ENCODE results near the gene EXOC3. TPM values are rescaled to one million over a fixed set of nuclear protein-coding genes. Genes with fewer than 3 reads are reported as not detected.

The EXOC3 gene
- total and polyA plus RNA-seq, 2 of the 8 experiments (the other 6 are each of a cell fraction or from before 2014, with no cell fraction given) = 14.4 to 30.0 TPM

- no peak overlapping the region for H4K5ac ChIP-seq (ENCODE audit: insufficient read length, low read depth, low read length)
- ChIA-PET CTCF (ENCODE audit: partially characterized antibody) (interaction anchor here (0.6 to 3.1 kb wide), 24 partner anchors 10 to 465 kb away, joined by 3 to 16 read pairs (median 4); partner anchors contain the start of gene AHRR), POLR2A (ENCODE audit: partially characterized antibody) (interaction anchor here (1.0 kb wide), 1 partner anchor 10 kb away, joined by 4 read pairs; no protein-coding TSS in a partner anchor)
- H3K14ac ChIP-seq (ENCODE audit: insufficient read length) = no peak overlapping the region
- no peak overlapping the region for H4K91ac ChIP-seq (replicated peaks; ENCODE audit: insufficient read length, low read length)
- H3K4me1 ChIP-seq (replicated peaks in 1 of 4; ENCODE audit: control insufficient read depth in 3 of 4, insufficient read depth in 4 of 4, low read length in 3 of 4) = no peaks in the 10 kb centered on the region
- no peak overlapping the region for H3K4me3 ChIP-seq (ENCODE audit: extremely low read depth in 1 of 4, insufficient read depth in 2 of 4, low read depth in 3 of 4, low read length in 4 of 4)
- H3K9ac ChIP-seq (replicated peaks in 1 of 4; ENCODE audit: extremely low read depth in 1 of 4, low read depth in 3 of 4, low read length in 3 of 4) = no peak overlapping the region; a peak in 1 of 7 replicates
- no peaks in the 10 kb centered on the region for H3K27me3 ChIP-seq (replicated peaks in 1 of 4; ENCODE audit: control insufficient read depth in 3 of 4, extremely low read depth in 1 of 4, insufficient read depth in 3 of 4, low read length in 3 of 4)
- H2BK120ac ChIP-seq (replicated peaks; ENCODE audit: low read depth, low read length) = no peak overlapping the region
- H2BK12ac ChIP-seq (ENCODE audit: low read depth, low read length) = no peak overlapping the region
- H2BK5ac ChIP-seq (ENCODE audit: low read depth, low read length) = no peak overlapping the region
- H3K18ac ChIP-seq (ENCODE audit: extremely low read depth, low read length) = no peak overlapping the region
- H4K20me1 ChIP-seq (replicated peaks in 1 of 2; ENCODE audit: control insufficient read depth in 1 of 2, insufficient read depth in 2 of 2, low read length in 2 of 2) = peaks cover 0 to 5% of the 10 kb centered on the region in 2 experiments
- H3K36me3 ChIP-seq (ENCODE audit: control insufficient read depth in 2 of 4, insufficient read depth in 4 of 4, low read length in 3 of 4) = no peaks in the 10 kb centered on the region
- FAIRE-seq (no peak), DNase-seq (ENCODE audit: low read depth in 1 of 2, low spot score in 2 of 2) (no peak)
- no peak overlapping the region for H3K23ac ChIP-seq (ENCODE audit: insufficient read length)
- H4K8ac ChIP-seq (ENCODE audit: extremely low read depth, insufficient read depth, low read length) = no peak overlapping the region
- no peak overlapping the region for H2AK5ac ChIP-seq (ENCODE audit: low read depth, low read length)
- H3K4me2 ChIP-seq (ENCODE audit: insufficient read depth in 1 of 2, low read depth in 2 of 2, low read length in 2 of 2) = no peak overlapping the region
- no peaks in the 10 kb centered on the region for H3K9me3 ChIP-seq (ENCODE audit: insufficient read depth in 2 of 2, low read depth in 1 of 2, low read length in 1 of 2)
- H3K56ac ChIP-seq (replicated peaks; ENCODE audit: insufficient read length, low read depth, low read length) = no peak overlapping the region
- H2BK20ac ChIP-seq (ENCODE audit: low read length) = no peak overlapping the region
- H3K27ac ChIP-seq (ENCODE audit: low read depth, low read length) = no peak overlapping the region
- H2BK15ac ChIP-seq (ENCODE audit: low read length) = no peak overlapping the region
- H3K79me1 ChIP-seq (ENCODE audit: low read depth, low read length) = no peaks in the 10 kb centered on the region
- H3K4ac ChIP-seq (replicated peaks; ENCODE audit: insufficient read length, low read depth, low read length) = no peak overlapping the region
- no peaks in the 10 kb centered on the region for H3K79me2 ChIP-seq (ENCODE audit: control insufficient read depth in 1 of 2, insufficient read depth in 2 of 2, low read length in 2 of 2)
- H2AFZ ChIP-seq (ENCODE audit: low read length) = no peak overlapping the region
- WGBS, 2 experiments (ENCODE audit: extremely low coverage in 1 of 2, insufficient coverage in 1 of 2, insufficient read length in 1 of 2, insufficient replicate concordance in 2 of 2, low coverage in 1 of 2, low lambda C conversion rate in 2 of 2, missing lambda C conversion rate in 1 of 2) = 63% methylated on average over 5 of the region's 5 CpGs; no CpG with 5 or more reads in 1 of the 2 experiments
- no peaks in the 10 kb centered on the region for H3K23me2 ChIP-seq (ENCODE audit: low read depth, low read length)
- TF ChIP-seq TEAD4 (IDR thresholded peaks at IDR 0.05; ENCODE audit: low read depth, low read length) = no peak
- TF ChIP-seq HDAC6 (IDR thresholded peaks at IDR 0.05; ENCODE audit: low read depth, low read length) = no peak
- TF ChIP-seq CEBPB (IDR thresholded peaks at IDR 0.05; ENCODE audit: low read depth, low read length) = no peak
- TF ChIP-seq POLR2A (IDR thresholded peaks at IDR 0.05; ENCODE audit: control extremely low read depth in 1 of 2, low read depth in 2 of 2, low read length in 2 of 2) = no peak
- no peak for TF ChIP-seq CTCF (IDR thresholded peaks at IDR 0.05; ENCODE audit: control extremely low read depth in 1 of 3, insufficient read depth in 1 of 3, low read depth in 1 of 3, low read length in 3 of 3)
- no peak for TF ChIP-seq KDM4A (IDR thresholded peaks at IDR 0.05; ENCODE audit: low read depth, low read length, severe bottlenecking)
- no peak for TF ChIP-seq CREB1 (IDR thresholded peaks at IDR 0.05)
- no peak for TF ChIP-seq ATF3 (IDR thresholded peaks at IDR 0.05; ENCODE audit: insufficient read depth, low read depth, low read length)
- no peak for TF ChIP-seq MAFK (IDR thresholded peaks at IDR 0.05; ENCODE audit: low read depth, low read length)
- TF ChIP-seq ZNF274 (IDR thresholded peaks at IDR 0.05; ENCODE audit: borderline replicate concordance, extremely low read depth, low read length) = no peak
- TF ChIP-seq SP2 (IDR thresholded peaks at IDR 0.05; ENCODE audit: low read length) = no peak
- no peak for TF ChIP-seq GTF2F1 (IDR thresholded peaks at IDR 0.05; ENCODE audit: borderline replicate concordance, low read depth, low read length)
These were observed 6.4 kb upstream of the EXOC3 start for GRCh38 chr5:436641-436975.
